CD14-positive monocyte (primary cell): ENCODE results near the gene ARL15. TPM values are rescaled to one million over a fixed set of nuclear protein-coding genes. Genes with fewer than 3 reads are reported as not detected.
"Not testable (repeated sequence)": the region's sequence is repeated elsewhere in the genome, so short reads cannot be mapped to it uniquely, and the experiment has no call there.

Experiments
- DNase-seq, 3 donors: peaks; one replicate each; pipeline ENCODE4 v3.0.0-alpha.2; 2011 to 2022
- H2AFZ ChIP-seq: 2 replicates; pipeline ENCODE4 v1.6.0; 2012; ENCODE audit warnings: mild to moderate bottlenecking, low read depth, low read length, inconsistent platforms; ENCODE audit not compliant: insufficient read depth, poor library complexity, severe bottlenecking
- H3K27ac ChIP-seq, 2 donors: 1 replicate in 1 of 2; 2 replicates in 1 of 2; pipeline ENCODE4 v1.5.1; 2012 to 2013; ENCODE audit warnings: low read length in 2 of 2, control low read depth in 1 of 2, inconsistent platforms in 1 of 2, low read depth in 1 of 2, mild to moderate bottlenecking in 1 of 2
- H3K27me3 ChIP-seq, 2 donors: one replicate each; pipeline versions ENCODE4 v1.6.0 to v1.6.1; 2011 to 2013; ENCODE audit warnings: low read length in 2 of 2; ENCODE audit not compliant: control insufficient read depth in 2 of 2, insufficient read depth in 2 of 2
- H3K36me3 ChIP-seq, 2 donors: replicated peaks in 1 of 2; 1 replicate in 1 of 2; 2 replicates in 1 of 2; pipeline versions ENCODE4 v1.5.1 to v1.6.1; 2012 to 2013; ENCODE audit warnings: low read length in 2 of 2, control low read depth in 1 of 2, inconsistent platforms in 1 of 2, mild to moderate bottlenecking in 1 of 2; ENCODE audit not compliant: insufficient read depth in 2 of 2, control insufficient read depth in 1 of 2
- H3K4me1 ChIP-seq, 2 donors: 1 replicate in 1 of 2; 2 replicates in 1 of 2; pipeline versions ENCODE4 v1.5.1 to v1.6.1; 2012 to 2013; ENCODE audit warnings: low read length in 2 of 2, control low read depth in 1 of 2, inconsistent platforms in 1 of 2, mild to moderate bottlenecking in 1 of 2, moderate library complexity in 1 of 2; ENCODE audit not compliant: insufficient read depth in 2 of 2, control insufficient read depth in 1 of 2
- H3K4me2 ChIP-seq: replicated peaks from 2 replicates; pipeline ENCODE3; 2012; ENCODE audit warnings: low read length, moderate library complexity, mild to moderate bottlenecking; ENCODE audit not compliant: poor library complexity, severe bottlenecking; ENCODE audit errors: extremely low read depth
- H3K4me3 ChIP-seq, 3 experiments: fragments of 200-600 bp in 1 of 3; sonication (generic) in 1 of 3; replicated peaks in 1 of 3; 1 replicate in 2 of 3; 2 replicates in 1 of 3; pipeline ENCODE4 v1.5.1; 2011 to 2013; ENCODE audit warnings: low read length in 3 of 3, mild to moderate bottlenecking in 3 of 3, control low read depth in 2 of 3, low read depth in 2 of 3, inconsistent platforms in 1 of 3, moderate library complexity in 1 of 3
- H3K79me2 ChIP-seq: 2 replicates; pipeline ENCODE4 v1.6.0; 2012; ENCODE audit warnings: mild to moderate bottlenecking, control low read depth, inconsistent platforms, low read length, moderate library complexity; ENCODE audit not compliant: insufficient read depth
- H3K9ac ChIP-seq: 2 replicates; pipeline ENCODE4 v1.6.0; 2017; ENCODE audit warnings: low read length, mild to moderate bottlenecking; ENCODE audit not compliant: insufficient read depth, poor library complexity, severe bottlenecking
- H3K9me3 ChIP-seq, 2 donors: replicated peaks in 1 of 2; 1 replicate in 1 of 2; 2 replicates in 1 of 2; pipeline versions ENCODE4 v1.5.1 to v1.6.1; 2012 to 2013; ENCODE audit warnings: low read length in 2 of 2, control low read depth in 1 of 2; ENCODE audit not compliant: control insufficient read depth in 1 of 2, insufficient read depth in 1 of 2
- H4K20me1 ChIP-seq: 2 replicates; pipeline ENCODE4 v1.6.0; 2012; ENCODE audit warnings: mild to moderate bottlenecking, low read length, control low read depth, moderate library complexity; ENCODE audit not compliant: insufficient read depth
- H3K27ac Mint-ChIP-seq, 7 donors: one replicate each; pipeline ENCODE4 v1.8.0; 2020; ENCODE audit warnings: mild to moderate bottlenecking in 7 of 7, mixed read lengths in 7 of 7, moderate library complexity in 6 of 7, inconsistent platforms in 2 of 7
- H3K27me3 Mint-ChIP-seq, 3 donors: one replicate each; pipeline ENCODE4 v1.8.0; 2021 to 2022; ENCODE audit warnings: low read depth in 3 of 3, mild to moderate bottlenecking in 3 of 3, mixed read lengths in 3 of 3, moderate library complexity in 3 of 3, inconsistent platforms in 1 of 3
- H3K36me3 Mint-ChIP-seq, 2 donors: one replicate each; pipeline ENCODE4 v1.8.0; 2020; ENCODE audit warnings: mixed read lengths in 2 of 2, inconsistent platforms in 1 of 2, mild to moderate bottlenecking in 1 of 2
- H3K4me1 Mint-ChIP-seq: one replicate; pipeline ENCODE4 v1.8.0; 2020; ENCODE audit warnings: mild to moderate bottlenecking, mixed read lengths
- H3K4me3 Mint-ChIP-seq, 2 donors: one replicate each; pipeline ENCODE4 v1.8.0; 2020; ENCODE audit warnings: mild to moderate bottlenecking in 2 of 2, mixed read lengths in 2 of 2, moderate library complexity in 1 of 2
- H3K9me3 Mint-ChIP-seq, 7 donors: one replicate each; pipeline ENCODE4 v1.8.0; 2020 to 2022; ENCODE audit warnings: mixed read lengths in 7 of 7, mild to moderate bottlenecking in 6 of 7, moderate library complexity in 6 of 7, inconsistent platforms in 2 of 7
- WGBS: methylation state at CpG from one replicate; pipeline ENCODE4 v1.1.5; 2013; ENCODE audit warnings: missing lambda C conversion rate; ENCODE audit not compliant: insufficient coverage; 5-methylcytosine and 5-hydroxymethylcytosine counted together
- intact Hi-C, 2 donors: fragments of 100-400 bp; cut with micrococcal nuclease; formaldehyde crosslinking; loops; one replicate each; pipeline versions ENCODE4 v1.15.0 to v1.15.1; 2023
- polyA plus RNA-seq, 3 donors: library from polyadenylated mRNA; depleted of rRNA in 1 of 3; unstranded in 2 of 3; stranded (reverse) in 1 of 3; fragments of 300-500 nt in 2 of 3; fragments of >200 nt in 1 of 3; fragmentation: Illumina TruSeq in 2 of 3; gene quantifications; 1 replicate in 2 of 3; 2 replicates in 1 of 3; pipeline ENCODE4 v1.2.3, GENCODE V29; 2012 to 2021
- TF ChIP-seq, protein P1 (sequence below): fragments of 200-600 bp; IDR thresholded peaks from one replicate; pipeline ENCODE4 v1.8.0; 2022; ENCODE audit warnings: antibody characterized with exemption, mild to moderate bottlenecking

ARL15 gene
- polyA plus RNA-seq, 3 donors = 10.5 to 27.6 (median 18.0) TPM

DNA sequence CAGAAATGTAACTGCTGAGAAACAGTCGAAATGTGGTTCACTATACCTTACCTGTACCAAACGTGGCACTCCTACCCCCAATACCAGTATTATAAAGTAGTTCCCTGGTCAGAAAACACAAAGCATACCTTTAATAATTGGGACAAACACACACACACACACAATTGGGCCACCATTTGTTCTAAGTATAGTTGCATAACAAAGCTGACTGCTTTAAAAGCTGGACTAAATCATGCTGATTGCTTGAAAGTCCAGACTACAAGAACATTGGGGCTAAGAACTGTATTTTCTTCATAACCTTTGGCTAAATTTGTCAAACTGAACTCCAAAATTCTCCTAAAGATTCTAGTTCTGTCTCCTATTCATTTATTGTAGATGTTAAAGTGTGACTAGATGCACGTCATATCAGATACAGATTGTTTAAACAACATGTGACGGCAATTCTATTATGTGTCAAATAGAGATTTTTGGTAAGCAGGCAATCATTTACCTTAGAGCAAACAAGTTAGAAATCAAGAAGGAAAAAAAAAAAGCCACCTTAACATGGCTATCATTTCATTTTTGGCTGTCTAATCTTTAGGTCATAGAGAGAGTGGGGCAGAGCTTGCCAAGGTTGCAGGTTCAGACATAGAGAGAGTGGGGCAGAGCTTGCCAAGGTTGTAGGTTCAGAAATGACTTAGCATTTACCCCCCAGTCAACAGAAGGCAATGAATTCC lies 265.1 kb downstream of the ARL15 start:
- Mint-ChIP-seq H3K4me3 (no peak overlapping the region), H3K4me1 (no peaks in the 10 kb centered on the region), H3K9me3 (peaks cover 0 to 1% (median 0%) of the 10 kb centered on the region in 7 donors), H3K36me3 (no peaks in the 10 kb centered on the region), H3K27me3 (peaks cover 0 to 1% (median 0%) of the 10 kb centered on the region in 3 donors), H3K27ac (no peak overlapping the region)
- Histone ChIP-seq H3K27me3 (no peaks in the 10 kb centered on the region), H3K9me3 (no peaks in the 10 kb centered on the region), H2AFZ (no peak overlapping the region), H3K4me1 (no peaks in the 10 kb centered on the region), H3K4me2 (no peak overlapping the region), H4K20me1 (no peaks in the 10 kb centered on the region), H3K27ac (no peak overlapping the region), H3K4me3 (no peak overlapping the region), H3K36me3 (no peaks in the 10 kb centered on the region), H3K79me2 (no peaks in the 10 kb centered on the region), H3K9ac (no peak overlapping the region)
- WGBS = 100% methylated on average over 1 of the region's 4 CpGs
- no peak for DNase-seq
- TF ChIP-seq, protein P1, sequence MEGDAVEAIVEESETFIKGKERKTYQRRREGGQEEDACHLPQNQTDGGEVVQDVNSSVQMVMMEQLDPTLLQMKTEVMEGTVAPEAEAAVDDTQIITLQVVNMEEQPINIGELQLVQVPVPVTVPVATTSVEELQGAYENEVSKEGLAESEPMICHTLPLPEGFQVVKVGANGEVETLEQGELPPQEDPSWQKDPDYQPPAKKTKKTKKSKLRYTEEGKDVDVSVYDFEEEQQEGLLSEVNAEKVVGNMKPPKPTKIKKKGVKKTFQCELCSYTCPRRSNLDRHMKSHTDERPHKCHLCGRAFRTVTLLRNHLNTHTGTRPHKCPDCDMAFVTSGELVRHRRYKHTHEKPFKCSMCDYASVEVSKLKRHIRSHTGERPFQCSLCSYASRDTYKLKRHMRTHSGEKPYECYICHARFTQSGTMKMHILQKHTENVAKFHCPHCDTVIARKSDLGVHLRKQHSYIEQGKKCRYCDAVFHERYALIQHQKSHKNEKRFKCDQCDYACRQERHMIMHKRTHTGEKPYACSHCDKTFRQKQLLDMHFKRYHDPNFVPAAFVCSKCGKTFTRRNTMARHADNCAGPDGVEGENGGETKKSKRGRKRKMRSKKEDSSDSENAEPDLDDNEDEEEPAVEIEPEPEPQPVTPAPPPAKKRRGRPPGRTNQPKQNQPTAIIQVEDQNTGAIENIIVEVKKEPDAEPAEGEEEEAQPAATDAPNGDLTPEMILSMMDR = no peak
- intact Hi-C loops = no loop called here

DNA sequence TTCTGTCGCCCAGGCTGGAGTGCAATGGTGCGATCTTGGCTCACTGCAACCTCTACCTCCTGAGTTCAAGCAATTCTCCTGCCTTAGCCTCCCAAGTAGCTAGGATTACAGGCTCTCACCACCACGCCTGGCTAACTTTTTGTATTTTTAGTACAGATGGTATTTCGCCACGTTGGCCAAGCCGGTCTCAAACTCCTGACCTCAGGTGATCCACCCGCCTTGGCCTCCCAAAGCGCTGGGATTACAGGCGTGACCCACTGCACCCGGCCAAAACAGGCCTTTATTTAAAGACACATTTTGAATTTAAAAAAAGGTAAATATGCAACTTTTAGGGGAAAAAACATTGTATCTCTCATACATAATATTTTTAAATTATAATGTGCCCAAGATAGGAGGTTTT lies 266.1 kb downstream of the ARL15 start:
- intact Hi-C loops, H3K27me3 ChIP-seq, H3K27me3 Mint-ChIP-seq, H3K4me3 Mint-ChIP-seq, H3K9ac ChIP-seq, H3K4me3 ChIP-seq, H3K36me3 ChIP-seq, H3K79me2 ChIP-seq, H3K4me2 ChIP-seq, H3K4me1 ChIP-seq, H3K9me3 Mint-ChIP-seq, H3K9me3 ChIP-seq, H3K4me1 Mint-ChIP-seq, H4K20me1 ChIP-seq, H3K27ac Mint-ChIP-seq, H3K27ac ChIP-seq, DNase-seq, H3K36me3 Mint-ChIP-seq, H2AFZ ChIP-seq: not testable (repeated sequence)
- WGBS = 92% methylated on average over 4 of the region's 10 CpGs
